HFFc6 (cell line): Measurements from ENCODE around the gene SKA1. TPM values are rescaled to one million over a fixed set of nuclear protein-coding genes. Genes with fewer than 3 reads are reported as not detected.

ENCODE experiments used
- DNase-seq: peaks from one replicate; pipeline ENCODE4 v3.0.0-alpha.2; 2018
- H3K27ac Mint-ChIP-seq: 2 replicates; pipeline ENCODE4 v1.8.0; 2020; ENCODE audit warnings: mild to moderate bottlenecking, mixed read lengths
- H3K27me3 Mint-ChIP-seq: 2 replicates; pipeline ENCODE4 v1.8.0; 2021; ENCODE audit warnings: mild to moderate bottlenecking, moderate library complexity, mixed read lengths; ENCODE audit not compliant: insufficient read depth
- H3K36me3 Mint-ChIP-seq: 2 replicates; pipeline ENCODE4 v1.8.0; 2021; ENCODE audit warnings: low read depth, mixed read lengths
- H3K4me1 Mint-ChIP-seq: 2 replicates; pipeline ENCODE4 v1.8.0; 2020; ENCODE audit warnings: low read depth, mixed read lengths
- H3K4me3 Mint-ChIP-seq: 2 replicates; pipeline ENCODE4 v1.8.0; 2020; ENCODE audit warnings: mild to moderate bottlenecking, moderate library complexity, mixed read lengths
- H3K9me3 Mint-ChIP-seq: 2 replicates; pipeline ENCODE4 v1.8.0; 2020; ENCODE audit warnings: mild to moderate bottlenecking, mixed read lengths
- total RNA-seq, 6 experiments: library from RNA; stranded (reverse); fragmentation: NEBNext Ultra II Directional; extraction: Animal tissue kit (Norgen Biotek cat#: 25700); gene quantifications; 2 replicates in 1 of 6; 3 replicates in 5 of 6; pipeline ENCODE4 v1.2.3, GENCODE V29; 2021
- TF ChIP-seq, protein P1 (sequence below): fragments of 200-600 bp; sonication (generic); IDR thresholded peaks from 2 replicates; pipeline ENCODE4 v1.5.0; 2021; ENCODE audit warnings: antibody characterized with exemption, mild to moderate bottlenecking

The SKA1 gene
- total RNA-seq, 6 experiments from 2014 or later, result 8.2 to 18.0 (median 15.7) TPM

DNA sequence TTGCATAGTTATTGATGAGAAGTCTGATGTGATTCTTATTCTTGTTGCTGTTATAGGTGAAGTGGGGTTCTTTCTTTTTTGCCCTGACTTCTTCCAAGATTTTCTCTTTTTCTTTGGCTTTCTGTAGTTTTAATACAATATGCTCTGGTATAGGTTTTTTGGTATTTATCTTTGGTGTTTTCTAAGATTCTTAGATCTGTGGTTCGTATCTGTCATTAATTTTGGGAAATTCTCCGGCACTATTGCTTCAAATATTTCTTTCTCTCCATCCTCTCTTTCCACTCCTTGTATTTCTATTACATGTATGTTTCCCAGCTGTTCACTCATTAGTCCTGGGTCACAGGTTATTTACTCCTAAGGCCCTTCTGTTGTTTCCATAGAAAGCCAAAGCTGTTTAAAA is 43.8 kb downstream of the SKA1 start:
- H3K4me1 Mint-ChIP-seq, result no peaks in the 10 kb centered on the region
- no peak overlapping the region for H3K4me3 Mint-ChIP-seq
- TF ChIP-seq, protein P1, sequence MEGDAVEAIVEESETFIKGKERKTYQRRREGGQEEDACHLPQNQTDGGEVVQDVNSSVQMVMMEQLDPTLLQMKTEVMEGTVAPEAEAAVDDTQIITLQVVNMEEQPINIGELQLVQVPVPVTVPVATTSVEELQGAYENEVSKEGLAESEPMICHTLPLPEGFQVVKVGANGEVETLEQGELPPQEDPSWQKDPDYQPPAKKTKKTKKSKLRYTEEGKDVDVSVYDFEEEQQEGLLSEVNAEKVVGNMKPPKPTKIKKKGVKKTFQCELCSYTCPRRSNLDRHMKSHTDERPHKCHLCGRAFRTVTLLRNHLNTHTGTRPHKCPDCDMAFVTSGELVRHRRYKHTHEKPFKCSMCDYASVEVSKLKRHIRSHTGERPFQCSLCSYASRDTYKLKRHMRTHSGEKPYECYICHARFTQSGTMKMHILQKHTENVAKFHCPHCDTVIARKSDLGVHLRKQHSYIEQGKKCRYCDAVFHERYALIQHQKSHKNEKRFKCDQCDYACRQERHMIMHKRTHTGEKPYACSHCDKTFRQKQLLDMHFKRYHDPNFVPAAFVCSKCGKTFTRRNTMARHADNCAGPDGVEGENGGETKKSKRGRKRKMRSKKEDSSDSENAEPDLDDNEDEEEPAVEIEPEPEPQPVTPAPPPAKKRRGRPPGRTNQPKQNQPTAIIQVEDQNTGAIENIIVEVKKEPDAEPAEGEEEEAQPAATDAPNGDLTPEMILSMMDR, result no peak
- no peak for DNase-seq
- H3K9me3 Mint-ChIP-seq, result peaks cover 8% of the 10 kb centered on the region
- no peaks in the 10 kb centered on the region; the same call in 1 of the 2 replicates for H3K36me3 Mint-ChIP-seq
- H3K27ac Mint-ChIP-seq, result no peak overlapping the region
- no peaks in the 10 kb centered on the region; the same call in 1 of the 2 replicates for H3K27me3 Mint-ChIP-seq

DNA sequence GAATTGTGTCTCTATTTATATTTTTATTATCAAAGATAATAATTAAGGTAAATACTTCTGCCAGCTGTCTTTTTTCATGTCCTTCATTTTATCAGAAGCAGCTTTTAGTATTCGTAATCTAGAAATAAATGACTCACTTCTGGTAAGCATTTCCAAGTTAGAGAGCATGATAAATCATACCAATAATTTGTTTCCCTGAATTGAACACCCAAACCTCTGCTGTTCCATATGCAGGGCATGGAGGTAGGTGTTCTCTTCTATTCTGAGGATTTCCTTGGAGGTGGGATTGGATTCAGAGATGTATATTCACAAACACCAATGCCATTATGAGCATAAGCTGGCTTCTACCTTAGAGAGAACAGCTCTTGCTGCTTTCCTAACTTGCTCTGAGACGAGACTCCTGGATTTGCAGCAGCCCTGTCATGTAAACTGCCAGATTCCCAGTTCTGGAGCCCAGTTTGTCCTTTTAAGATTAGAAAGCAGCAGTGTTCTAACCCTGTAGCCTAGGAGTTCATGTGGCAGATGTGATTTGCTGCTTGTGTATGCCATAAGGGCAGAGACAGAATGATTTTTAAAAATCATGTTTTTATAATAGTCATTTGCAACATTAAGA is 47.5 kb downstream of the SKA1 start:
- Mint-ChIP-seq H3K4me3 (no peak overlapping the region), H3K9me3 (peaks cover 8% of the 10 kb centered on the region; the same call in 1 of the 2 replicates), H3K4me1 (no peaks in the 10 kb centered on the region), H3K27ac (no peak overlapping the region), H3K36me3 (no peaks in the 10 kb centered on the region; the same call in 1 of the 2 replicates), H3K27me3 (no peaks in the 10 kb centered on the region; the same call in 1 of the 2 replicates)
- no peak for DNase-seq
- TF ChIP-seq, protein P1, result no peak

DNA sequence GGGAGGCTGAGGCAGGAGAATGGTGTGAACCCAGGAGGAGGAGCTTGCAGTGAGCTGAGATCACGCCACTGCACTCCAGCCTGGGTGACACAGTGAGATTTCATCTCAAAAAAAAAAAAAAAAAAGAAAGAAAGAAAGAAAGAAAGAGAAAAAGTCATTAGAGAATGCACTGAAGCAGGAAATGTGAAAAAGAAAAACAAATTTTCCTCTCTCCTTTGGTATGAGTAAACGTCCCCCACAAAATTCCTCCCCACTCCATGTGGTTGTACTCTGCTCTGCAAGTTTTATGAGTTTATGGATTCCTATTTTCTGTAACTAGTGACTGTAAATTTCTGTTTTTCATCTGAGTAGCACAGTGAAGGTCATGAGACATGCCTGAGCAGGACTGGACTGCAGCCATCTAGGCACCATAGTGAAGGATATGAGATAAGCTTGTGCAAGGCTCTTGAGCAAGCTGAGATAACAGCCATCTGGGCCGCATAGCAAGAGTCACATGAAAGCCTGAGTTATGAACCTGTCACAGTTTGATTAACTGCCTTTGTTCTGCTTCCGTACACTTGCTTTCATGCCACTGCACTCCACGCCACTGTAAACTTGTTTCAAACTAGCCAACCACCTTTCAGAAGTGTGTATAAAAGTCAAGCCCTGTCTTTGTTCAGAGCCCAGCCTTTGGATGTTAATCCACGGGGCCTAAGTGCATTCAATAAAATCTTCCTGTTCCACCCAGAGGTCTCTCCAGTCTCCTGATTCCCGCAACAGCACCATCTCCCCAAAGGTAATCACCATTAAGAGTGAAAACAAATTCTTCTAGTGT is 50.2 kb downstream of the SKA1 start:
- Mint-ChIP-seq H3K27ac (no peak overlapping the region), H3K9me3 (no peaks in the 10 kb centered on the region), H3K36me3 (no peaks in the 10 kb centered on the region), H3K27me3 (peaks cover 3% of the 10 kb centered on the region), H3K4me1 (no peaks in the 10 kb centered on the region), H3K4me3 (no peak overlapping the region)
- TF ChIP-seq, protein P1, result no peak
- DNase-seq, result no peak

DNA sequence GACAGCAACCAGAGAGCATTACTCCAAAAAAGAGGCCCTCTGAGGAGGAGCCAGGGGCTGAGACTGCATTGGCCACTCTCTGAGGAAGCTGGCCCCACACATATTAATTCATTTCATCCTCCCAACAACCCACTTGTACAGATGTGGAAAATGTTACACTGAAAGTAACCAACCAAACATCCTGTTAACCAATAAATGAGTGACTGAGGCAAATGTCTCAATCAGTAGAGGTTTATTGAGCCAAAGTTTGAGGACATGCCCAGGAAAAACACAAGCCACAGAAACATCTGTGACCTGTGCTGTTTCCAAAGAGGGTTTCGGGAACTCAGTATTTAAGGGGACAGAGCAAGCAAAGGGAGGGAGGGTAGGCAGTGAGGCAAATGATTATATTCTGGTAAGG is 53.0 kb downstream of the SKA1 start:
- Mint-ChIP-seq H3K4me1 (no peaks in the 10 kb centered on the region), H3K27me3 (peaks cover 3% of the 10 kb centered on the region), H3K4me3 (no peak overlapping the region), H3K27ac (no peak overlapping the region), H3K36me3 (no peaks in the 10 kb centered on the region), H3K9me3 (no peaks in the 10 kb centered on the region)
- DNase-seq, result no peak
- TF ChIP-seq, protein P1, result no peak

DNA sequence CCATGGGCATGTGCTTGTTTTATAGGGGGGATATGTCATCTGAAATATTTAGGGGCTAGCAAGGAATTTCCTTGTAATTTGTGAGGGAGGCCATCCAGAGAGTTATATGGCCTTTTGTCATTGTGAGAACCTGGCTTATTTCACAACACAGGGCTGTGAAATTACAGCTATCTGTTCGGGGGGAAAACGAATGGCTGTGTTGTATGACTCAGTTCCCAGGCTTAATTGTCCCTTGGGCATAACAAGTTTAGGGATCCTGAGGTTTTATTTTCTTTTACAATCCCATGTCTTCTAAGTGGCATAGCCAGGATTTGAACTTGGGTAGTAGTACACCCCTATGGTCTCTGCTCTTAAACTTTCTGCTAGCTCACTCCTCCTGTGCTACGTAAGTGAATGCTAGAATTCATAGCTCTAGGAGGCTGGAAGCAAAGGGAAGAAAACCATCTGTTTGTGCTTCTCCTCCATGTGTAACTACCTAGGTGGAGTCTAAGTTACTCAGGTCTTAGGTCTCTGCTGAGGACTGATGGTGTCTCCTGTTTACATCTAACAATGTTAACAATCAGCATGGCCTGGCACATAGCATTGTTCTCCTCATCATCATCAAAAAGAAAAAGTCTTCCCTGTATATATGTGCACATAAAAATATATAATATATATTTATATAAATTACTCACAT is 53.8 kb downstream of the SKA1 start:
- H3K4me3 Mint-ChIP-seq, result no peak overlapping the region
- no peaks in the 10 kb centered on the region for H3K36me3 Mint-ChIP-seq
- TF ChIP-seq, protein P1, result no peak
- H3K9me3 Mint-ChIP-seq, result no peaks in the 10 kb centered on the region
- DNase-seq, result no peak
- H3K4me1 Mint-ChIP-seq, result no peaks in the 10 kb centered on the region
- peaks cover 4% of the 10 kb centered on the region for H3K27me3 Mint-ChIP-seq
- no peak overlapping the region for H3K27ac Mint-ChIP-seq
